Astrocyte (in vitro differentiated cells and primary cell): ENCODE measurements around the gene AQP5. TPM values are rescaled to one million over a fixed set of nuclear protein-coding genes. Genes with fewer than 3 reads are reported as not detected.
"Not testable (repeated sequence)": the region's sequence is repeated elsewhere in the genome, so short reads cannot be mapped to it uniquely, and the experiment has no call there.

ENCODE experiments used
- DNase-seq: peaks from one replicate; pipeline ENCODE4 v3.0.0-alpha.2; 2010; ENCODE audit warnings: low read depth
- FAIRE-seq: peaks from 2 replicates; lab custom pipeline; 2011; peaks lifted over from hg19 to GRCh38; lab: Jason Lieb, UNC
- H2AFZ ChIP-seq: 2 replicates; pipeline ENCODE4 v1.6.0; 2012; ENCODE audit warnings: low read depth, low read length, inconsistent platforms
- H3K27ac ChIP-seq: 2 replicates; pipeline ENCODE4 v1.5.1; 2011; ENCODE audit warnings: low read depth, low read length, inconsistent platforms
- H3K27me3 ChIP-seq: 2 replicates; pipeline ENCODE4 v1.6.0; 2011; ENCODE audit warnings: low read length, inconsistent platforms; ENCODE audit not compliant: insufficient read depth
- H3K36me3 ChIP-seq: 2 replicates; pipeline ENCODE4 v1.5.1; 2011; ENCODE audit warnings: low read length, inconsistent platforms; ENCODE audit not compliant: insufficient read depth
- H3K4me1 ChIP-seq: 2 replicates; pipeline ENCODE4 v1.5.1; 2011; ENCODE audit warnings: low read length, inconsistent platforms; ENCODE audit not compliant: insufficient read depth
- H3K4me2 ChIP-seq: 2 replicates; pipeline ENCODE4 v1.6.0; 2012; ENCODE audit warnings: low read length, inconsistent platforms
- H3K4me3 ChIP-seq: 2 replicates; pipeline ENCODE4 v1.5.1; 2011; ENCODE audit warnings: low read depth, mild to moderate bottlenecking, low read length, inconsistent platforms; ENCODE audit not compliant: insufficient read depth
- H3K79me2 ChIP-seq: 2 replicates; pipeline ENCODE4 v1.6.0; 2012; ENCODE audit warnings: mild to moderate bottlenecking, low read length, inconsistent platforms; ENCODE audit not compliant: insufficient read depth
- H3K9ac ChIP-seq: 2 replicates; pipeline ENCODE4 v1.6.0; 2012; ENCODE audit warnings: mild to moderate bottlenecking, low read length, inconsistent platforms
- H3K9me3 ChIP-seq: 2 replicates; pipeline ENCODE4 v1.5.1; 2012; ENCODE audit warnings: low read depth, mild to moderate bottlenecking, low read length, inconsistent platforms; ENCODE audit not compliant: insufficient read depth
- H4K20me1 ChIP-seq: 2 replicates; pipeline ENCODE4 v1.6.0; 2012; ENCODE audit warnings: low read length, inconsistent platforms; ENCODE audit not compliant: insufficient read depth
- H3K27ac Mint-ChIP-seq: one replicate; pipeline ENCODE4 v1.8.0; 2021; ENCODE audit warnings: mild to moderate bottlenecking, mixed read lengths; ENCODE audit not compliant: unreplicated experiment
- H3K27me3 Mint-ChIP-seq: one replicate; pipeline ENCODE4 v1.8.0; 2021; ENCODE audit warnings: low read depth, mixed read lengths; ENCODE audit not compliant: unreplicated experiment
- H3K36me3 Mint-ChIP-seq: one replicate; pipeline ENCODE4 v1.8.0; 2021; ENCODE audit warnings: low read depth, mixed read lengths; ENCODE audit not compliant: unreplicated experiment
- H3K4me1 Mint-ChIP-seq: one replicate; pipeline ENCODE4 v1.8.0; 2021; ENCODE audit warnings: low read depth, mixed read lengths; ENCODE audit not compliant: unreplicated experiment
- H3K4me3 Mint-ChIP-seq: one replicate; pipeline ENCODE4 v1.8.0; 2021; ENCODE audit warnings: mild to moderate bottlenecking, moderate library complexity, mixed read lengths; ENCODE audit not compliant: unreplicated experiment
- H3K9me3 Mint-ChIP-seq: one replicate; pipeline ENCODE4 v1.8.0; 2021; ENCODE audit warnings: mild to moderate bottlenecking, mixed read lengths; ENCODE audit not compliant: unreplicated experiment
- EZH2 ChIP-seq: IDR thresholded peaks from 2 replicates; pipeline ENCODE4 v1.6.1; 2012; ENCODE audit warnings: mild to moderate bottlenecking, low read length, inconsistent platforms; ENCODE audit not compliant: insufficient read depth
- total RNA-seq: library from RNA; stranded (reverse); gene quantifications from 2 replicates; pipeline ENCODE4 v1.2.1, GENCODE V29; 2021
- TF ChIP-seq, protein P1 (sequence below): IDR thresholded peaks from 2 replicates; pipeline ENCODE4 v1.5.1; 2011; ENCODE audit warnings: low read depth, mild to moderate bottlenecking, inconsistent platforms, low read length, moderate library complexity; ENCODE audit not compliant: insufficient read depth

Gene AQP5
- total RNA-seq, 1 donor from 2014 or later, result not detected

DNA sequence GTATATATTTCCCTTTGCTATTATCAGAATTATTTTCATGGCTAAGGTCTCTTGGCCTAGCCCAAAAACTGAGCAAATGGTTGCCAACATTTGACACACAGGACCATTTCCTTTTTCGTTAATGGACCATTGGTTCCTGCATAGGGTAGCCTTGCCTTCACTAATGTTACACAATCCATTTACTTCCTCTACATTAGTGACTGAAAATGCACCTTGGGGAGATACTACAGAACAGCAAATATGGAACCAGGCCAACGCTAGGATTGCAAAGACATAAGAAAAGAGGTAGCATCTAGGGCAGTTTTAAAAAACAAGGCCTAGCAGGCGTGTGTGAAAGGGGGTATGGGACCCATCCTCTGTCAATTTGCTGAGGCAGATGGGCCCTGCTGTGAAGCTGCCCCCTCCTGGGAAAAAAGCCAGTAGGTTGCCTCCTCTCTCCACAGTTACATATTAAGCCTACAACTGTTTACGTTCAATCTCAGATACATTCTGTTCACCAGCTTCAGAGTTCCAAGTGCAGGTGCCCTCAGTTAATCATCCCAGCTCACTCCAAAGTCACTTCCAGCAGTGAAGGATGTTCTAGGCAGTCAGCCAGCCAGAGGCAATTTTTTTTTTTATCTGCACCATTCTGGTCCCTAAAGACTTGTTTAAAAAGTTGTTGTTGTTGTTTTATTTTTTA, 26.1 kb downstream of the AQP5 start:
- Histone ChIP-seq H2AFZ (no peak overlapping the region), H3K4me3 (no peak overlapping the region), H3K9me3 (no peaks in the 10 kb centered on the region), H4K20me1 (no peaks in the 10 kb centered on the region), H3K4me1 (peaks cover 14% of the 10 kb centered on the region), H3K79me2 (no peaks in the 10 kb centered on the region), H3K27ac (no peak overlapping the region), H3K4me2 (no peak overlapping the region), H3K36me3 (peaks cover 25% of the 10 kb centered on the region), H3K9ac (no peak overlapping the region), H3K27me3 (no peaks in the 10 kb centered on the region)
- Mint-ChIP-seq H3K9me3 (no peaks in the 10 kb centered on the region), H3K4me1 (peaks cover 27% of the 10 kb centered on the region), H3K27ac (no peak overlapping the region), H3K36me3 (peaks cover 7% of the 10 kb centered on the region), H3K27me3 (no peaks in the 10 kb centered on the region), H3K4me3 (no peak overlapping the region)
- no peak for DNase-seq
- TF ChIP-seq EZH2, result no peak
- TF ChIP-seq, protein P1, sequence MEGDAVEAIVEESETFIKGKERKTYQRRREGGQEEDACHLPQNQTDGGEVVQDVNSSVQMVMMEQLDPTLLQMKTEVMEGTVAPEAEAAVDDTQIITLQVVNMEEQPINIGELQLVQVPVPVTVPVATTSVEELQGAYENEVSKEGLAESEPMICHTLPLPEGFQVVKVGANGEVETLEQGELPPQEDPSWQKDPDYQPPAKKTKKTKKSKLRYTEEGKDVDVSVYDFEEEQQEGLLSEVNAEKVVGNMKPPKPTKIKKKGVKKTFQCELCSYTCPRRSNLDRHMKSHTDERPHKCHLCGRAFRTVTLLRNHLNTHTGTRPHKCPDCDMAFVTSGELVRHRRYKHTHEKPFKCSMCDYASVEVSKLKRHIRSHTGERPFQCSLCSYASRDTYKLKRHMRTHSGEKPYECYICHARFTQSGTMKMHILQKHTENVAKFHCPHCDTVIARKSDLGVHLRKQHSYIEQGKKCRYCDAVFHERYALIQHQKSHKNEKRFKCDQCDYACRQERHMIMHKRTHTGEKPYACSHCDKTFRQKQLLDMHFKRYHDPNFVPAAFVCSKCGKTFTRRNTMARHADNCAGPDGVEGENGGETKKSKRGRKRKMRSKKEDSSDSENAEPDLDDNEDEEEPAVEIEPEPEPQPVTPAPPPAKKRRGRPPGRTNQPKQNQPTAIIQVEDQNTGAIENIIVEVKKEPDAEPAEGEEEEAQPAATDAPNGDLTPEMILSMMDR, result no peak
- FAIRE-seq, result no peak

DNA sequence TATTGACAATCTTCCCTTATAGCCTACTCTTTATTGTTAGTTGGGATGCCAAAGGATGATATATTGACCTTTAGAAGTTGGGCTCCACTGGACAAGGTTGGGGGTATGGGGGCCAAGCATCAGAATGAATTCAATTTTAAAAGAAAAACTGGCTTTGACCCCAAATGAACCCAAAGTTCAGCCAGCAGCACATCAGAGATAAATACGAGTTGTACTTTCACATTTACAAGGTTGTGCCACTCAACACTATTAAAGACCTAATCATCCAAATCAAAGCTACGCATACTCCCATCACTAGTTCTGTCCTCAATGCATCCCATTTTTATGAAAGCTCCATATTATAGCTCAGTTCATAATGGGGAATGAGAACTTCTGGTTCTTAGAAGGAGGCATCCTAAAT, 27.7 kb downstream of the AQP5 start:
- not testable (repeated sequence) for H3K36me3 Mint-ChIP-seq, H3K27ac ChIP-seq, H3K9me3 Mint-ChIP-seq, H3K4me1 ChIP-seq, H3K27me3 ChIP-seq, H3K27me3 Mint-ChIP-seq, H3K4me3 ChIP-seq, H3K4me2 ChIP-seq, DNase-seq, H3K79me2 ChIP-seq, H4K20me1 ChIP-seq, H3K4me3 Mint-ChIP-seq, H3K27ac Mint-ChIP-seq, H3K9ac ChIP-seq, FAIRE-seq, H2AFZ ChIP-seq, H3K9me3 ChIP-seq
- peaks cover 27% of the 10 kb centered on the region for H3K36me3 ChIP-seq
- H3K4me1 Mint-ChIP-seq, result peaks cover 20% of the 10 kb centered on the region

DNA sequence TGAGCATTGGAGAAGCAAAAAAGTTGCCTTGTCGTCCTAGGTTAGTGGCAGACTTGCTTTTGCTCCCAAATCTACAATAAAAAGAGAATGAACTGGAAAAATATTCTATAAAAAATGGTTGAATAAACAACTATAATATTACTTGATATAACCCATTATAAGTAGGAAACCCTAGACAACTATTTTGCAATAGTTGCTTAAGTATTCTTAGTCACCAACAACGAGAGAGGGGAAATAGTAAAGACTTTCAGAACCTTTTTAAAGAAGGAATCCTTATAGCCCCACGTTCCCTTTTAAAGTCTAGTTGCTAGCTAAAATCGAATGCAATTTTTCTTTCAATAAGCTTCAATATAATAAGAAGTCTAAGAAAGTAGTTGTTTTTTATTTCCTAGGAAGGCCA, 28.6 kb downstream of the AQP5 start:
- peaks cover 29% of the 10 kb centered on the region for H3K36me3 ChIP-seq
- H4K20me1 ChIP-seq, result no peaks in the 10 kb centered on the region
- H3K4me1 Mint-ChIP-seq, result peaks cover 11% of the 10 kb centered on the region
- no peak overlapping the region for H3K27ac Mint-ChIP-seq
- DNase-seq, result no peak
- TF ChIP-seq, protein P1, result no peak
- no peak for TF ChIP-seq EZH2
- H3K4me2 ChIP-seq, result no peak overlapping the region
- H2AFZ ChIP-seq, result no peak overlapping the region
- H3K4me3 Mint-ChIP-seq, result no peak overlapping the region
- no peaks in the 10 kb centered on the region for H3K9me3 ChIP-seq
- no peaks in the 10 kb centered on the region for H3K9me3 Mint-ChIP-seq
- H3K27ac ChIP-seq, result no peak overlapping the region
- FAIRE-seq, result no peak
- H3K36me3 Mint-ChIP-seq, result peaks cover 11% of the 10 kb centered on the region
- H3K27me3 ChIP-seq, result no peaks in the 10 kb centered on the region
- H3K4me1 ChIP-seq, result no peaks in the 10 kb centered on the region
- no peaks in the 10 kb centered on the region for H3K79me2 ChIP-seq
- no peak overlapping the region for H3K9ac ChIP-seq
- H3K4me3 ChIP-seq, result no peak overlapping the region
- H3K27me3 Mint-ChIP-seq, result no peaks in the 10 kb centered on the region
